Loucy (cell line): ENCODE measurements around the gene TMCO6.

ENCODE experiments used
- H2AFZ ChIP-seq: fragments of 200-600 bp; sonication (generic); 2 replicates; pipeline ENCODE4 v1.6.0; 2016; ENCODE audit warnings: antibody characterized with exemption, mild to moderate bottlenecking, low read length, moderate library complexity
- H3F3A ChIP-seq: fragments of 200-600 bp; 2 replicates; pipeline ENCODE4 v1.6.0; 2016; ENCODE audit warnings: antibody characterized with exemption, low read depth, mild to moderate bottlenecking
- H3K27me3 ChIP-seq: fragments of 200-600 bp; sonication (generic); 2 replicates; pipeline ENCODE4 v1.6.1; 2014; ENCODE audit warnings: low read length, mild to moderate bottlenecking; ENCODE audit not compliant: insufficient read depth, poor library complexity, severe bottlenecking
- H3K36me3 ChIP-seq: fragments of 200-600 bp; sonication (generic); 2 replicates; pipeline ENCODE4 v1.6.1; 2016; ENCODE audit warnings: low read length; ENCODE audit not compliant: insufficient read depth
- H3K4me1 ChIP-seq: fragments of 200-600 bp; sonication (generic); 2 replicates; pipeline ENCODE4 v1.5.1; 2014; ENCODE audit warnings: low read length, mild to moderate bottlenecking; ENCODE audit not compliant: insufficient read depth, poor library complexity, severe bottlenecking
- H3K4me2 ChIP-seq: fragments of 200-600 bp; sonication (generic); 2 replicates; pipeline ENCODE4 v1.6.0; 2014; ENCODE audit warnings: antibody characterized with exemption, low read length, low read depth, mild to moderate bottlenecking; ENCODE audit not compliant: poor library complexity, severe bottlenecking
- H3K4me3 ChIP-seq: fragments of 200-600 bp; sonication (generic); 2 replicates; pipeline ENCODE4 v1.5.1; 2014; ENCODE audit warnings: low read length, mild to moderate bottlenecking, mixed read lengths; ENCODE audit not compliant: poor library complexity, severe bottlenecking
- H3K79me2 ChIP-seq: fragments of 200-600 bp; sonication (generic); 2 replicates; pipeline ENCODE4 v1.6.1; 2014; ENCODE audit warnings: low read length; ENCODE audit not compliant: insufficient read depth
- H3K9ac ChIP-seq: fragments of 200-600 bp; sonication (generic); 2 replicates; pipeline ENCODE4 v1.6.0; 2014; ENCODE audit warnings: mild to moderate bottlenecking, low read depth, low read length, moderate library complexity; ENCODE audit not compliant: poor library complexity, severe bottlenecking
- H3K9me2 ChIP-seq: fragments of 200-600 bp; sonication (generic); replicated peaks from 2 replicates; pipeline ENCODE4 v1.6.1; 2016; ENCODE audit warnings: low read depth, low read length, mixed read lengths
- H3K9me3 ChIP-seq: fragments of 200-600 bp; sonication (generic); 2 replicates; pipeline ENCODE4 v1.6.1; 2014; ENCODE audit warnings: mild to moderate bottlenecking, antibody characterized with exemption, low read length, low read depth; ENCODE audit not compliant: insufficient read depth
- H4K20me1 ChIP-seq: fragments of 200-600 bp; sonication (generic); 2 replicates; pipeline ENCODE4 v1.6.0; 2014; ENCODE audit warnings: antibody characterized with exemption, low read length, mild to moderate bottlenecking; ENCODE audit not compliant: insufficient read depth, poor library complexity, severe bottlenecking
- CTCF ChIP-seq: fragments of 200-600 bp; sonication (generic); conservative IDR thresholded peaks from 2 replicates; pipeline ENCODE4 v1.5.1; 2014; ENCODE audit warnings: mild to moderate bottlenecking, antibody characterized with exemption, low read length
- EZH2phosphoT487 ChIP-seq: fragments of 200-600 bp; IDR thresholded peaks from 2 replicates; pipeline ENCODE4 v1.6.1; 2018; ENCODE audit warnings: antibody characterized with exemption, mild to moderate bottlenecking, moderate library complexity, borderline replicate concordance

Gene TMCO6

GRCh38 chr5:140627972-140628371 is 11.3 kb upstream of the TMCO6 start:
- Histone ChIP-seq H3K9ac (no peak overlapping the region), H2AFZ (no peak overlapping the region), H3K79me2 (no peaks in the 10 kb centered on the region), H3K4me1 (no peaks in the 10 kb centered on the region), H3K27me3 (no peaks in the 10 kb centered on the region), H3K9me3 (no peaks in the 10 kb centered on the region), H3K4me3 (no peak overlapping the region), H3K36me3 (no peaks in the 10 kb centered on the region), H3F3A (no peaks in the 10 kb centered on the region), H3K4me2 (no peak overlapping the region), H4K20me1 (no peaks in the 10 kb centered on the region), H3K9me2 (no peaks in the 10 kb centered on the region)
- TF ChIP-seq CTCF = no peak
- TF ChIP-seq EZH2phosphoT487 = no peak

GRCh38 chr5:140628711-140629110 is 10.5 kb upstream of the TMCO6 start:
- Histone ChIP-seq H3K4me1 (no peaks in the 10 kb centered on the region), H2AFZ (no peak overlapping the region), H3K9me3 (no peaks in the 10 kb centered on the region), H3K9ac (no peak overlapping the region), H3K4me3 (no peak overlapping the region), H3K9me2 (no peaks in the 10 kb centered on the region), H3F3A (no peaks in the 10 kb centered on the region), H3K36me3 (no peaks in the 10 kb centered on the region), H3K27me3 (no peaks in the 10 kb centered on the region), H4K20me1 (no peaks in the 10 kb centered on the region), H3K4me2 (no peak overlapping the region), H3K79me2 (no peaks in the 10 kb centered on the region)
- no peak for TF ChIP-seq EZH2phosphoT487
- TF ChIP-seq CTCF = no peak

- H3K4me3 ChIP-seq = no peak overlapping the region
- no peaks in the 10 kb centered on the region for H4K20me1 ChIP-seq
- TF ChIP-seq CTCF (no peak), EZH2phosphoT487 (no peak)
- H3K4me1 ChIP-seq = no peaks in the 10 kb centered on the region
- no peaks in the 10 kb centered on the region for H3K36me3 ChIP-seq
- no peak overlapping the region for H3K9ac ChIP-seq
- no peaks in the 10 kb centered on the region for H3K9me2 ChIP-seq
- H2AFZ ChIP-seq = no peak overlapping the region
- no peaks in the 10 kb centered on the region for H3K9me3 ChIP-seq
- H3K4me2 ChIP-seq = no peak overlapping the region
- no peaks in the 10 kb centered on the region for H3K79me2 ChIP-seq
- no peaks in the 10 kb centered on the region for H3K27me3 ChIP-seq
- H3F3A ChIP-seq = no peaks in the 10 kb centered on the region
These were observed 8.8 kb upstream of the TMCO6 start for GRCh38 chr5:140630292-140631035.
